ENCODE measurements around the gene EFNA5.

DNA sequence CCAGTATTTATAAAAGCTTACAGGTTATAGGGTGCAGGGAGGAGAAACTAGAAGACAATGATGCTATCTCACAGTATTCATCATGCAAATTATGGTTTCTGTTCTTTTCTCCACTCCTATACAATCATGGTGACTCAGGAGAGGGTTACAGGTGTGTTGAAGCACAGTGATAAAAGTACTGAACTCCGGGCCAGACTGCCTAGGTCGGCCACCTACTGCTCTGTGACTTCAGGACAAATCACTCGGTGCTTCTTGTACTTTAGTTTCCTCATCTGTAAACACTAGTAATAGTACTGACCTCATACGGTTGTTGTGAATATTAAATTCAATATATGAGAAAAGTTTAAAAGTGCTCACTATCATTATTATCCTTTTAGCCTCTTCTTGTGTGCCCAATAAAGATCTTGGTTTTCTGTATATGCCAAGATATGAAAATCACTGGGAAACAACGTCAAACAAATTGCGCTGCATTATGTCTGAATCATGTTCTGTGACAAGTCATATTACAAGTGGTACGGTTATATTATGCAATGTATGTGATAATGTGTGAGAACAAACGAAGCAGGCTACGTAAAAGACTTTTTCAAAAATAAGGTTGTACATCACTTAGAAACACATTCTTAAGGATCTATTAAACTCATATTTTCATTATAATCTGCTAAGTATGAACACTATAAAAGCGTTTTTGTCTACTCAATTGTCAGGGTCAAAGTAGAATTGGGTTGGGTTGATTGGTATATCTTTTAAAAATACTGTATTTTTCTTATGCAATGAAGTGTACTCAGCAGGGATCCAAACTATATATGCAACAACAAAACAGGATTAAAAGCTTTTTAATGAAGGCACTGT is 153.3 kb downstream of the EFNA5 start:
- TF ChIP-seq POLR2A (IDR thresholded peaks at IDR 0.05; ENCODE audit: low read length) (no peak), GATA1 (IDR thresholded peaks at IDR 0.05; ENCODE audit: low read depth, low read length) (no peak)

All from erythroblast (primary cell).